Heart right ventricle (tissue), 16 donors: ENCODE measurements around the gene IRX4. TPM values are rescaled to one million over a fixed set of nuclear protein-coding genes. Genes with fewer than 3 reads are reported as not detected.

Source experiments
- ATAC-seq, 8 donors: fragments of 200-7000 bp; cut with Tn5 transposase; one replicate each; pipeline ENCODE4 v1.9.1; 2020; ENCODE audit warnings: mild to moderate bottlenecking in 8 of 8, moderate library complexity in 8 of 8, moderate number of reproducible peaks in 1 of 8
- DNase-seq, 2 donors: peaks; one replicate each; pipeline ENCODE4 v3.0.0-alpha.2; 2020
- H3K27ac ChIP-seq, 10 donors: fragments of 200-600 bp; sonication (generic) in 2 of 10; one replicate each; pipeline versions ENCODE4 v1.5.0 to v1.8.0; 2020 to 2022; ENCODE audit warnings: mild to moderate bottlenecking in 3 of 10
- H3K27me3 ChIP-seq, 7 donors: fragments of 200-600 bp; one replicate each; pipeline ENCODE4 v1.8.0; 2021 to 2022; ENCODE audit warnings: mild to moderate bottlenecking in 2 of 7
- H3K36me3 ChIP-seq, 9 donors: fragments of 200-600 bp; sonication (generic) in 1 of 9; one replicate each; pipeline versions ENCODE4 v1.5.0 to v1.8.0; 2020 to 2022; ENCODE audit warnings: mild to moderate bottlenecking in 2 of 9
- H3K4me1 ChIP-seq, 9 donors: fragments of 200-600 bp; sonication (generic) in 1 of 9; one replicate each; pipeline versions ENCODE4 v1.5.0 to v1.8.0; 2020 to 2022; ENCODE audit warnings: mild to moderate bottlenecking in 4 of 9
- H3K4me3 ChIP-seq, 10 donors: fragments of 200-600 bp; sonication (generic) in 2 of 10; one replicate each; pipeline versions ENCODE4 v1.5.0 to v1.8.0; 2020 to 2022; ENCODE audit warnings: mild to moderate bottlenecking in 7 of 10, moderate library complexity in 2 of 10
- H3K9me3 ChIP-seq, 11 donors: fragments of 200-600 bp in 10 of 11; sonication (generic) in 2 of 11; one replicate each; pipeline versions ENCODE4 v1.5.0 to v1.8.0; 2013 to 2022; ENCODE audit warnings: mild to moderate bottlenecking in 2 of 11, control low read depth in 1 of 11, moderate library complexity in 1 of 11
- CTCF ChIP-seq, 9 donors: fragments of 200-600 bp; sonication (generic) in 2 of 9; IDR thresholded peaks; one replicate each; pipeline versions ENCODE4 v1.5.0 to v1.8.0; 2021 to 2022; ENCODE audit warnings: antibody characterized with exemption in 9 of 9, mild to moderate bottlenecking in 5 of 9, moderate library complexity in 1 of 9
- WGBS, 2 donors: extraction: QIAGEN DNeasy Blood & Tissue Kit; methylation state at CpG; one replicate each; pipeline ENCODE4 v1.1.7; 2013; ENCODE audit warnings: inconsistent platforms in 1 of 2; 5-methylcytosine and 5-hydroxymethylcytosine counted together
- intact Hi-C, 10 donors: fragments of 100-400 bp; cut with DNase I; formaldehyde crosslinking; loops; one replicate each; pipeline versions ENCODE4 v1.11.1 to v1.14.2; 2022
- polyA plus RNA-seq, 2 donors: library from polyadenylated mRNA; stranded (reverse); fragments of 200-250 nt; gene quantifications; one replicate each; pipeline ENCODE4 v1.2.3, GENCODE V29; 2013
- total RNA-seq, 10 donors: library from RNA; stranded (reverse); fragmentation: NEBNext Ultra II Directional in 3 of 10; extraction: Animal tissue kit (Norgen Biotek cat#: 25700) in 3 of 10; gene quantifications; one replicate each; pipeline versions ENCODE4 v1.2.1 to v1.2.4, GENCODE V29; 2021 to 2023
- donor health status: Arrhythmogenic right ventricular cardiomyopathy.
- donor health status: ischemic (EF 13 %, LVEDD 7.1; RV severe dilation, severe dysfunction).
- donor health status: healthy with polysubstance abuse.
- donor health status: DM: no; HTN: yes; CAD: no.
- donor health status: DM: no; HTN: no; CAD: no.
- donor health status: ischemic (EF 25% LVEDD 6.9; RV normal size, moderate dysfunction).
- donor health status: ischemic (EF 25% LVEDD 5.7; RV mildly dilated, moderate dysfunction).
- donor health status: healthy.
- donor health status: DM: yes; HTN: yes; CAD: no.
- donor health status: Ischemic cardiomyopathy.
- donor health status: ischemic (EF 35%, LVEDD 5.7; RV mildly dilated, moderate dysfunction).
- donor health status: nonischemic (EF 11% LVEDD 7.7; RV severe dilation, severe dysfunction).
- donor health status: DM: yes; HTN: yes; CAD: no.
- donor health status: PGD.
- donor health status: ischemic (EF 29% LVEDD 5.4; RV normal size, mild dysfunction).
- donor health status: nonischemic (EF 23%, LVEDD 6.1; RV moderate dilation, normal function).

The IRX4 gene
- total and polyA plus RNA-seq, 12 donors, result 6.1 to 19.1 (median 11.2) TPM

GRCh38 chr5:1851290-1851934, 31.3 kb downstream of the IRX4 start:
- H3K36me3 ChIP-seq, result no peaks in the 10 kb centered on the region
- DNase-seq, result no peak
- peaks cover 0 to 72% (median 56%) of the 10 kb centered on the region in 7 donors for H3K27me3 ChIP-seq
- ATAC-seq, result no peak
- WGBS, 2 donors, result 23 to 39% methylated on average over 31 to 34 of the region's 34 CpGs
- H3K9me3 ChIP-seq, result no peaks in the 10 kb centered on the region
- TF ChIP-seq CTCF (IDR thresholded peaks at IDR 0.05), result no peak
- H3K4me3 ChIP-seq, result no peak overlapping the region
- H3K27ac ChIP-seq, result no peak overlapping the region
- no peaks in the 10 kb centered on the region for H3K4me1 ChIP-seq
- intact Hi-C loops, result no loop called here

GRCh38 chr5:1850324-1851154, 32.2 kb downstream of the IRX4 start:
- DNase-seq, result no peak
- no peak for TF ChIP-seq CTCF (IDR thresholded peaks at IDR 0.05)

GRCh38 chr5:1847611-1848010, 35.1 kb downstream of the IRX4 start:
- Histone ChIP-seq H3K27ac (no peak overlapping the region), H3K9me3 (no peaks in the 10 kb centered on the region), H3K36me3 (no peaks in the 10 kb centered on the region), H3K4me3 (no peak overlapping the region), H3K4me1 (no peaks in the 10 kb centered on the region), H3K27me3 (peaks cover 0 to 40% (median 29%) of the 10 kb centered on the region in 7 donors)
- intact Hi-C loops, result no loop called here
- no peak for TF ChIP-seq CTCF (IDR thresholded peaks at IDR 0.05)
- DNase-seq, result no peak
- 79 to 80% methylated on average over 9 of the region's 9 CpGs for WGBS, 2 donors
- ATAC-seq, result no peak

More at GRCh38 chr5:1850324-1851154, 32.2 kb downstream of the IRX4 start:
- ATAC-seq, result no peak
- intact Hi-C loops, result no loop called here
- Histone ChIP-seq H3K36me3 (no peaks in the 10 kb centered on the region), H3K27ac (no peak overlapping the region), H3K4me1 (no peaks in the 10 kb centered on the region), H3K4me3 (no peak overlapping the region), H3K9me3 (no peaks in the 10 kb centered on the region), H3K27me3 (peaks cover 0 to 66% (median 56%) of the 10 kb centered on the region in 7 donors)
- WGBS, 2 donors, result 70 to 83% methylated on average over 29 of the region's 29 CpGs

GRCh38 chr5:1847056-1847455, 35.7 kb downstream of the IRX4 start:
- DNase-seq (no peak), ATAC-seq (no peak)
- Histone ChIP-seq H3K4me3 (no peak overlapping the region), H3K36me3 (no peaks in the 10 kb centered on the region), H3K4me1 (no peaks in the 10 kb centered on the region), H3K9me3 (no peaks in the 10 kb centered on the region), H3K27ac (no peak overlapping the region), H3K27me3 (peaks cover 0 to 37% (median 24%) of the 10 kb centered on the region in 7 donors)
- no peak for TF ChIP-seq CTCF (IDR thresholded peaks at IDR 0.05)
- WGBS, 2 donors, result 77 to 79% methylated on average over 10 of the region's 10 CpGs
- intact Hi-C loops, result no loop called here
